Stomach (tissue), 4 donors: Measurements from ENCODE around the gene PFKFB1.

Experiments used
- POLR2A ChIP-seq, 4 donors: fragments of 450-650 bp; IDR thresholded peaks; one replicate each; pipeline ENCODE4 v1.6.1; 2016; ENCODE audit warnings: antibody characterized with exemption in 4 of 4, control low read depth in 2 of 4, mild to moderate bottlenecking in 1 of 4, moderate library complexity in 1 of 4
- POLR2AphosphoS5 ChIP-seq, 3 donors: sonication (generic); formaldehyde crosslinking; IDR thresholded peaks; one replicate each; pipeline ENCODE4 v1.6.1; 2016; ENCODE audit warnings: antibody characterized with exemption in 3 of 3
- TF ChIP-seq, protein P1 (sequence below), 7 experiments: fragments of 450-650 bp in 4 of 7; fragments of 200-600 bp in 3 of 7; sonication (generic) in 3 of 7; IDR thresholded peaks; one replicate each; pipeline ENCODE4 v1.5.1; 2016 to 2019; ENCODE audit warnings: antibody characterized with exemption in 7 of 7, control low read depth in 2 of 7, mild to moderate bottlenecking in 1 of 7

GRCh38 chrX:55014897-55015299 is 20.9 kb upstream of the PFKFB1 start:
- no peak for TF ChIP-seq POLR2AphosphoS5 (IDR thresholded peaks at IDR 0.05)
- no peak for TF ChIP-seq POLR2A (IDR thresholded peaks at IDR 0.05)
- TF ChIP-seq, protein P1, sequence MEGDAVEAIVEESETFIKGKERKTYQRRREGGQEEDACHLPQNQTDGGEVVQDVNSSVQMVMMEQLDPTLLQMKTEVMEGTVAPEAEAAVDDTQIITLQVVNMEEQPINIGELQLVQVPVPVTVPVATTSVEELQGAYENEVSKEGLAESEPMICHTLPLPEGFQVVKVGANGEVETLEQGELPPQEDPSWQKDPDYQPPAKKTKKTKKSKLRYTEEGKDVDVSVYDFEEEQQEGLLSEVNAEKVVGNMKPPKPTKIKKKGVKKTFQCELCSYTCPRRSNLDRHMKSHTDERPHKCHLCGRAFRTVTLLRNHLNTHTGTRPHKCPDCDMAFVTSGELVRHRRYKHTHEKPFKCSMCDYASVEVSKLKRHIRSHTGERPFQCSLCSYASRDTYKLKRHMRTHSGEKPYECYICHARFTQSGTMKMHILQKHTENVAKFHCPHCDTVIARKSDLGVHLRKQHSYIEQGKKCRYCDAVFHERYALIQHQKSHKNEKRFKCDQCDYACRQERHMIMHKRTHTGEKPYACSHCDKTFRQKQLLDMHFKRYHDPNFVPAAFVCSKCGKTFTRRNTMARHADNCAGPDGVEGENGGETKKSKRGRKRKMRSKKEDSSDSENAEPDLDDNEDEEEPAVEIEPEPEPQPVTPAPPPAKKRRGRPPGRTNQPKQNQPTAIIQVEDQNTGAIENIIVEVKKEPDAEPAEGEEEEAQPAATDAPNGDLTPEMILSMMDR (IDR thresholded peaks at IDR 0.05) = no peak
